Panc1 (cell line): ENCODE measurements around the gene JOSD2. TPM values are rescaled to one million over a fixed set of nuclear protein-coding genes. Genes with fewer than 3 reads are reported as not detected.

Experiments used
- ATAC-seq: fragments of 200-7000 bp; cut with Tn5 transposase; 2 replicates; pipeline ENCODE4 v1.9.1; 2020; ENCODE audit warnings: mild to moderate bottlenecking, moderate library complexity
- BruUV-seq: library from RNA; stranded (reverse); fragments of 400-500 nt; replicated peaks from 2 replicates; lab custom pipeline; 2021; lab: Mats Ljungman, UMichigan
- CTCF ChIA-PET: fragments of 300-600 bp; sonication (Branson Sonifier 250); formaldehyde crosslinking; loops from one replicate; lab custom pipeline; 2022; ENCODE audit warnings: antibody characterized with exemption; lab: Charles Lee
- POLR2A ChIA-PET: fragments of 300-600 bp; sonication (Branson Sonifier 250); formaldehyde crosslinking; loops from one replicate; lab custom pipeline; 2022; ENCODE audit warnings: antibody characterized with exemption; lab: Charles Lee
- DNase-seq: peaks from one replicate; pipeline ENCODE4 v3.0.0-alpha.2; 2010; ENCODE audit warnings: low read depth, low spot score
- H3K27ac ChIP-seq: 2 replicates; pipeline ENCODE4 v1.5.1; 2011; ENCODE audit warnings: mild to moderate bottlenecking, low read length, inconsistent platforms
- H3K27me3 ChIP-seq: fragments of 200-500 bp; sonication (Bioruptor generic); 2 replicates; pipeline ENCODE4 v1.6.0; 2014; ENCODE audit warnings: low read length, inconsistent platforms; ENCODE audit not compliant: control insufficient read depth, insufficient read depth
- H3K36me3 ChIP-seq: fragments of 200-500 bp; sonication (Bioruptor generic); 2 replicates; pipeline ENCODE4 v1.5.1; 2014; ENCODE audit warnings: inconsistent platforms, mild to moderate bottlenecking, low read length, moderate library complexity; ENCODE audit not compliant: control insufficient read depth, insufficient read depth
- H3K4me1 ChIP-seq: 2 replicates; pipeline ENCODE4 v1.5.1; 2011; ENCODE audit warnings: inconsistent platforms, mild to moderate bottlenecking, low read length, moderate library complexity; ENCODE audit not compliant: control insufficient read depth, insufficient read depth
- H3K4me3 ChIP-seq, 2 experiments: 2 replicates each; pipeline ENCODE4 v1.5.1; 2011 to 2012; ENCODE audit warnings: low read depth in 2 of 2, low read length in 2 of 2, mild to moderate bottlenecking in 2 of 2, inconsistent platforms in 1 of 2, moderate library complexity in 1 of 2
- H3K9me3 ChIP-seq: fragments of 200-500 bp; sonication (Bioruptor generic); 2 replicates; pipeline ENCODE4 v1.5.1; 2014; ENCODE audit warnings: low read depth, mild to moderate bottlenecking, inconsistent platforms, low read length, moderate library complexity; ENCODE audit not compliant: control insufficient read depth, insufficient read depth
- CTCF ChIP-seq: fragments of 450-650 bp; IDR thresholded peaks from 2 replicates; pipeline ENCODE4 v1.5.1; 2017; ENCODE audit warnings: mild to moderate bottlenecking
- POLR2AphosphoS5 ChIP-seq: IDR thresholded peaks from 2 replicates; pipeline ENCODE4 v1.6.1; 2012; ENCODE audit warnings: mild to moderate bottlenecking, low read depth, low read length, moderate library complexity
- REST ChIP-seq, 2 experiments: IDR thresholded peaks; 2 replicates each; pipeline ENCODE4 v1.6.1; 2011 to 2012; ENCODE audit warnings: low read depth in 2 of 2, control low read depth in 1 of 2, low read length in 1 of 2, mild to moderate bottlenecking in 1 of 2, moderate library complexity in 1 of 2; ENCODE audit not compliant: insufficient read depth in 1 of 2
- SIN3A ChIP-seq: IDR thresholded peaks from 2 replicates; pipeline ENCODE4 v1.6.1; 2012; ENCODE audit warnings: low read depth, mild to moderate bottlenecking, low read length, moderate library complexity, borderline replicate concordance; ENCODE audit not compliant: insufficient read depth
- TCF7L2 ChIP-seq: IDR thresholded peaks from 2 replicates; pipeline ENCODE4 v1.6.1; 2011; ENCODE audit warnings: mild to moderate bottlenecking, low read depth, low read length, inconsistent platforms
- in situ Hi-C: cut with HindIII; loops from 2 replicates; pipeline ENCODE4 v1.10.0; 2016; ENCODE audit warnings: low sequenced_read_pairs, low pct_unique_long_range_greater_than_20kb
- intact Hi-C: fragments of 100-400 bp; cut with micrococcal nuclease; formaldehyde crosslinking; loops from one replicate; pipeline ENCODE4 v1.10.0; 2022; ENCODE audit not compliant: unreplicated experiment
- total RNA-seq: library from RNA; stranded (reverse); gene quantifications from one replicate; pipeline ENCODE4 v1.2.1, GENCODE V29; 2021; ENCODE audit not compliant: unreplicated experiment

Gene JOSD2
- total RNA-seq, 1 experiment from 2014 or later = 51.8 TPM

- intact Hi-C loops (no loop called here), in situ Hi-C loops (no loop called here)
- POLR2A ChIA-PET = interaction anchor here (0.5 kb wide), 1 partner anchor 55 kb away, joined by 5 read pairs; no protein-coding TSS in a partner anchor
- TF ChIP-seq SIN3A (no peak), REST (IDR thresholded peaks at IDR 0.05; ENCODE audit: insufficient read depth in 1 of 2, low read depth in 2 of 2, low read length in 1 of 2) (no peak), TCF7L2 (no peak), CTCF (no peak), POLR2AphosphoS5 (no peak)
- Histone ChIP-seq H3K27ac (no peak overlapping the region), H3K27me3 (no peaks in the 10 kb centered on the region), H3K4me1 (peaks cover 6% of the 10 kb centered on the region), H3K9me3 (no peaks in the 10 kb centered on the region), H3K36me3 (no peaks in the 10 kb centered on the region), H3K4me3 (no peak overlapping the region)
- peak; percentile 50 for ATAC-seq
- CTCF ChIA-PET = no interaction called here
- no TSS peak for BruUV-seq
- DNase-seq = no peak
These were observed 9.8 kb downstream of the JOSD2 start for GRCh38 chr19:50501186-50501567.

GRCh38 chr19:50500753-50501151 lies 10.2 kb downstream of the JOSD2 start:
- H3K27ac ChIP-seq = no peak overlapping the region

More at GRCh38 chr19:50500753-50501151, 10.2 kb downstream of the JOSD2 start:
- no TSS peak for BruUV-seq
- ChIA-PET POLR2A (interaction anchor here (0.5 kb wide), 1 partner anchor 56 kb away, joined by 5 read pairs; no protein-coding TSS in a partner anchor), CTCF (no interaction called here)
- TF ChIP-seq CTCF = no peak
- no peak for TF ChIP-seq POLR2AphosphoS5
- TF ChIP-seq REST (IDR thresholded peaks at IDR 0.05; ENCODE audit: insufficient read depth in 1 of 2, low read depth in 2 of 2, low read length in 1 of 2) = no peak
- intact Hi-C loops = no loop called here
- Histone ChIP-seq H3K4me3 (no peak overlapping the region), H3K36me3 (no peaks in the 10 kb centered on the region), H3K9me3 (no peaks in the 10 kb centered on the region), H3K27me3 (no peaks in the 10 kb centered on the region), H3K4me1 (peaks cover 6% of the 10 kb centered on the region)
- ATAC-seq (peak; percentile 23), DNase-seq (no peak)
- in situ Hi-C loops = no loop called here
